ENCODE data around the gene SNX13.

Gene SNX13

GRCh38 chr7:17965603-17966002 lies 25.3 kb upstream of the SNX13 start:
- TF ChIP-seq CTCF (IDR thresholded peaks at IDR 0.05; ENCODE audit: low read depth, low read length, missing control alignments) = no peak
- no peak overlapping the region for H3K4me3 ChIP-seq (ENCODE audit: low read depth, low read length)
- no peak for DNase-seq (ENCODE audit: low read depth)

- no peak for DNase-seq (ENCODE audit: low read depth)
- no peak for TF ChIP-seq CTCF (IDR thresholded peaks at IDR 0.05; ENCODE audit: low read depth, low read length, missing control alignments)
- no peak overlapping the region for H3K4me3 ChIP-seq (ENCODE audit: low read depth, low read length)
Observed at GRCh38 chr7:17963281-17963680, 23.0 kb upstream of the SNX13 start.

GRCh38 chr7:17962652-17963051 lies 22.4 kb upstream of the SNX13 start:
- no peak for TF ChIP-seq CTCF (IDR thresholded peaks at IDR 0.05; ENCODE audit: low read depth, low read length, missing control alignments)
- no peak overlapping the region for H3K4me3 ChIP-seq (ENCODE audit: low read depth, low read length)
- no peak for DNase-seq (ENCODE audit: low read depth)

- no peak for TF ChIP-seq CTCF (IDR thresholded peaks at IDR 0.05; ENCODE audit: low read depth, low read length, missing control alignments)
- no peak for DNase-seq (ENCODE audit: low read depth)
- no peak overlapping the region for H3K4me3 ChIP-seq (ENCODE audit: low read depth, low read length)
Observed at GRCh38 chr7:17957871-17958270, 17.6 kb upstream of the SNX13 start.

- no peak for TF ChIP-seq CTCF (IDR thresholded peaks at IDR 0.05; ENCODE audit: low read depth, low read length, missing control alignments)
- peak; percentile 71 for DNase-seq (ENCODE audit: low read depth)
- no peak overlapping the region for H3K4me3 ChIP-seq (ENCODE audit: low read depth, low read length)
Observed at GRCh38 chr7:17952387-17952786, 12.1 kb upstream of the SNX13 start.

- no peak overlapping the region for H3K4me3 ChIP-seq (ENCODE audit: low read depth, low read length)
- DNase-seq (ENCODE audit: low read depth) = no peak
- no peak for TF ChIP-seq CTCF (IDR thresholded peaks at IDR 0.05; ENCODE audit: low read depth, low read length, missing control alignments)
Observed at GRCh38 chr7:17951742-17952254, 11.5 kb upstream of the SNX13 start.

GRCh38 chr7:17948526-17949238 lies 8.4 kb upstream of the SNX13 start:
- no peak overlapping the region for H3K4me3 ChIP-seq (ENCODE audit: low read depth, low read length)
- no peak for DNase-seq (ENCODE audit: low read depth)
- no peak for TF ChIP-seq CTCF (IDR thresholded peaks at IDR 0.05; ENCODE audit: low read depth, low read length, missing control alignments)

Data from GM12864 (cell line).